PC-3 (cell line): ENCODE measurements around the gene PPP2CA. TPM values are rescaled to one million over a fixed set of nuclear protein-coding genes. Genes with fewer than 3 reads are reported as not detected.

Experiments used
- ATAC-seq: fragments of 200-7000 bp; cut with Tn5 transposase; 2 replicates; pipeline ENCODE4 v1.9.1; 2020; ENCODE audit warnings: mild to moderate bottlenecking, moderate library complexity
- BruUV-seq: library from RNA; stranded (reverse); fragments of 400-500 nt; replicated peaks from 2 replicates; lab custom pipeline; 2021; lab: Mats Ljungman, UMichigan
- CTCF ChIA-PET: fragments of 300-600 bp; sonication (Branson Sonifier 250); formaldehyde crosslinking; loops from one replicate; lab custom pipeline; 2022; ENCODE audit warnings: antibody characterized with exemption; lab: Charles Lee
- POLR2A ChIA-PET: fragments of 300-600 bp; sonication (Branson Sonifier 250); formaldehyde crosslinking; loops from one replicate; lab custom pipeline; 2022; ENCODE audit warnings: antibody characterized with exemption; ENCODE audit not compliant: unreplicated experiment; lab: Charles Lee
- DNase-seq: peaks from one replicate; pipeline ENCODE4 v3.0.0-alpha.2; 2015
- H2AFZ ChIP-seq: fragments of 300-600 bp; sonication (generic); 2 replicates; pipeline ENCODE4 v1.6.0; 2016; ENCODE audit warnings: antibody characterized with exemption, low read length
- H3F3A ChIP-seq: fragments of 300-600 bp; sonication (generic); one replicate; pipeline ENCODE4 v1.6.0; 2017; ENCODE audit warnings: antibody characterized with exemption, low read length, control low read depth, mild to moderate bottlenecking; ENCODE audit not compliant: unreplicated experiment
- H3K27ac ChIP-seq: fragments of 300-600 bp; sonication (generic); 2 replicates; pipeline ENCODE4 v1.5.1; 2016; ENCODE audit warnings: mild to moderate bottlenecking, low read length
- H3K27me3 ChIP-seq: fragments of 300-600 bp; sonication (generic); 2 replicates; pipeline ENCODE4 v1.6.1; 2016; ENCODE audit warnings: low read length, mixed read lengths
- H3K36me3 ChIP-seq: fragments of 300-600 bp; sonication (generic); 2 replicates; pipeline ENCODE4 v1.6.1; 2016; ENCODE audit warnings: low read depth, mixed run types, low read length, mixed read lengths
- H3K4me1 ChIP-seq: fragments of 300-600 bp; sonication (generic); 2 replicates; pipeline ENCODE4 v1.5.1; 2016; ENCODE audit warnings: low read length; ENCODE audit not compliant: insufficient read depth
- H3K4me2 ChIP-seq: fragments of 300-600 bp; sonication (generic); 2 replicates; pipeline ENCODE4 v1.6.0; 2016; ENCODE audit warnings: low read length
- H3K4me3 ChIP-seq: fragments of 300-600 bp; sonication (generic); 2 replicates; pipeline ENCODE4 v1.5.1; 2016; ENCODE audit warnings: mild to moderate bottlenecking, low read length, mixed read lengths
- H3K79me2 ChIP-seq: fragments of 300-600 bp; sonication (generic); 2 replicates; pipeline ENCODE4 v1.6.1; 2017; ENCODE audit warnings: low read length, mixed read lengths
- H3K9ac ChIP-seq: fragments of 300-600 bp; sonication (generic); 2 replicates; pipeline ENCODE4 v1.6.0; 2016; ENCODE audit warnings: mild to moderate bottlenecking, low read length
- H3K9me2 ChIP-seq: fragments of 300-600 bp; sonication (generic); replicated peaks from 2 replicates; pipeline ENCODE4 v1.6.1; 2016; ENCODE audit warnings: mixed run types, low read length, mixed read lengths
- H3K9me3 ChIP-seq: fragments of 300-600 bp; sonication (generic); 2 replicates; pipeline ENCODE4 v1.6.1; 2016; ENCODE audit warnings: low read length, mixed read lengths
- H4K20me1 ChIP-seq: fragments of 300-600 bp; sonication (generic); 2 replicates; pipeline ENCODE4 v1.6.1; 2016; ENCODE audit warnings: low read length, mixed read lengths
- CTCF ChIP-seq: fragments of 300-600 bp; sonication (generic); conservative IDR thresholded peaks from 2 replicates; pipeline ENCODE4 v1.5.1; 2017; ENCODE audit warnings: antibody characterized with exemption, low read depth, mild to moderate bottlenecking, low read length
- EZH2 ChIP-seq: fragments of 300-600 bp; sonication (generic); IDR thresholded peaks from one replicate; pipeline ENCODE4 v1.6.1; 2017; ENCODE audit warnings: antibody characterized with exemption, mild to moderate bottlenecking, low read length; ENCODE audit not compliant: unreplicated experiment
- EZH2phosphoT487 ChIP-seq: fragments of 300-600 bp; sonication (generic); IDR thresholded peaks from 2 replicates; pipeline ENCODE4 v1.6.1; 2018; ENCODE audit warnings: mild to moderate bottlenecking, antibody characterized with exemption, low read length, borderline replicate concordance
- intact Hi-C: fragments of 100-400 bp; cut with micrococcal nuclease; formaldehyde crosslinking; loops from 2 replicates; pipeline ENCODE4 v1.9.0; 2023
- total RNA-seq: library from RNA; depleted of rRNA; stranded (reverse); fragments of >200 nt; gene quantifications from 2 replicates; pipeline ENCODE4 v1.2.3, GENCODE V29; 2014

PPP2CA gene
- total RNA-seq, 1 experiment from 2014 or later: 184 TPM

GRCh38 chr5:134271059-134271458 lies 45.2 kb upstream of the PPP2CA start:
- Histone ChIP-seq H3K4me3 (no peak overlapping the region), H3K4me1 (peaks cover 11% of the 10 kb centered on the region), H3F3A (no peaks in the 10 kb centered on the region), H3K27ac (no peak overlapping the region), H3K9ac (no peak overlapping the region), H2AFZ (no peak overlapping the region), H4K20me1 (no peaks in the 10 kb centered on the region), H3K79me2 (no peaks in the 10 kb centered on the region), H3K4me2 (no peak overlapping the region), H3K27me3 (no peaks in the 10 kb centered on the region), H3K9me2 (no peaks in the 10 kb centered on the region), H3K9me3 (no peaks in the 10 kb centered on the region), H3K36me3 (no peaks in the 10 kb centered on the region)
- CTCF ChIA-PET: no interaction called here
- intact Hi-C loops: no loop called here
- no TSS peak for BruUV-seq
- TF ChIP-seq CTCF (no peak), EZH2phosphoT487 (no peak), EZH2 (no peak)
- POLR2A ChIA-PET: no interaction called here
- ATAC-seq (no peak), DNase-seq (no peak)

- Histone ChIP-seq H2AFZ (no peak overlapping the region), H3K27me3 (no peaks in the 10 kb centered on the region), H3K4me1 (peaks cover 11% of the 10 kb centered on the region), H3K9ac (no peak overlapping the region), H4K20me1 (no peaks in the 10 kb centered on the region), H3K9me2 (no peaks in the 10 kb centered on the region), H3F3A (no peaks in the 10 kb centered on the region), H3K4me3 (no peak overlapping the region), H3K36me3 (no peaks in the 10 kb centered on the region), H3K4me2 (no peak overlapping the region), H3K79me2 (no peaks in the 10 kb centered on the region), H3K27ac (no peak overlapping the region), H3K9me3 (no peaks in the 10 kb centered on the region)
- no peak for TF ChIP-seq EZH2phosphoT487
- TF ChIP-seq EZH2: no peak
- TF ChIP-seq CTCF: no peak
- CTCF ChIA-PET: no interaction called here
- no TSS peak for BruUV-seq
- DNase-seq (no peak), ATAC-seq (no peak)
- intact Hi-C loops: no loop called here
- POLR2A ChIA-PET: interaction anchor here (0.6 kb wide), 1 partner anchor 913 kb away, joined by 8 read pairs; no protein-coding TSS in a partner anchor
Observed at GRCh38 chr5:134268919-134269318, 43.0 kb upstream of the PPP2CA start.

- no peaks in the 10 kb centered on the region for H3K36me3 ChIP-seq
- no peaks in the 10 kb centered on the region for H3F3A ChIP-seq
- peak overlapping the region; percentile 57 for H3K4me2 ChIP-seq
- H3K4me1 ChIP-seq: peaks cover 11% of the 10 kb centered on the region
- TF ChIP-seq EZH2phosphoT487 (no peak), EZH2 (no peak), CTCF (no peak)
- no peak overlapping the region for H3K9ac ChIP-seq
- no peak for DNase-seq
- H3K27ac ChIP-seq: no peak overlapping the region
- H3K9me3 ChIP-seq: no peaks in the 10 kb centered on the region
- peak overlapping the region; percentile 17; the same call in 1 of the 2 replicates for H3K4me3 ChIP-seq
- no TSS peak for BruUV-seq
- H4K20me1 ChIP-seq: no peaks in the 10 kb centered on the region
- intact Hi-C loops: no loop called here
- no peaks in the 10 kb centered on the region for H3K27me3 ChIP-seq
- no peaks in the 10 kb centered on the region for H3K79me2 ChIP-seq
- ChIA-PET POLR2A (no interaction called here), CTCF (no interaction called here)
- ATAC-seq: peak; percentile 24
- peak overlapping the region; percentile 53; the same call in 1 of the 2 replicates for H2AFZ ChIP-seq
- no peaks in the 10 kb centered on the region for H3K9me2 ChIP-seq
Observed at GRCh38 chr5:134268019-134268601, 42.2 kb upstream of the PPP2CA start.
